HepG2 (cell line): Measurements from ENCODE around the gene TRH. TPM values are rescaled to one million over a fixed set of nuclear protein-coding genes. Genes with fewer than 3 reads are reported as not detected.

Source experiments
- ATAC-seq: fragments of 200-7000 bp; cut with Tn5 transposase; 3 replicates; pipeline ENCODE4 v1.9.1; 2020; ENCODE audit warnings: mild to moderate bottlenecking, moderate library complexity
- BruUV-seq: library from RNA; stranded (reverse); fragments of 400-500 nt; replicated peaks from 2 replicates; lab custom pipeline; 2021; lab: Mats Ljungman, UMichigan
- CTCF ChIA-PET: fragments of 300-600 bp; formaldehyde crosslinking; extraction: SDS; loops from one replicate; lab custom pipeline; 2021; ENCODE audit warnings: low total read pairs, inconsistent platforms, low intra/inter-chr PET ratio; lab: Yijun Ruan, JAX
- POLR2A ChIA-PET: fragments of 350-600 bp; sonication (Branson Sonifier 250); formaldehyde crosslinking; loops from one replicate; lab custom pipeline; 2020; ENCODE audit warnings: antibody characterized with exemption, inconsistent platforms; lab: Yijun Ruan, JAX
- DNase-seq: peaks from one replicate; pipeline ENCODE4 v3.0.0-alpha.2; 2015; ENCODE audit warnings: low spot score
- FAIRE-seq: peaks from 3 replicates; lab custom pipeline; 2011; peaks lifted over from hg19 to GRCh38; lab: Jason Lieb, UNC
- H2AFZ ChIP-seq: one replicate; pipeline ENCODE4 v1.6.1; 2011; ENCODE audit warnings: low read length, inconsistent platforms
- H3K27ac ChIP-seq: fragments of 300-600 bp; 3 replicates; pipeline ENCODE4 v1.8.0; 2011; ENCODE audit warnings: mixed run types, mild to moderate bottlenecking, mixed read lengths, low read length, inconsistent platforms; ENCODE audit not compliant: insufficient read depth; ENCODE audit errors: extremely low read length
- H3K27me3 ChIP-seq, 2 experiments: fragments of 200-600 bp in 1 of 2; 2 replicates in 1 of 2; 3 replicates in 1 of 2; pipeline versions ENCODE4 v1.6.0 to v1.8.0; 2011; ENCODE audit warnings: low read length in 2 of 2, mild to moderate bottlenecking in 2 of 2, moderate library complexity in 2 of 2, inconsistent platforms in 1 of 2; ENCODE audit not compliant: insufficient read depth in 2 of 2, control insufficient read depth in 1 of 2
- H3K36me3 ChIP-seq, 2 experiments: fragments of 200-600 bp in 1 of 2; replicated peaks in 1 of 2; 2 replicates in 1 of 2; 3 replicates in 1 of 2; pipeline versions ENCODE4 v1.5.1 to v1.8.0; 2011; ENCODE audit warnings: low read length in 2 of 2, inconsistent platforms in 1 of 2; ENCODE audit not compliant: insufficient read depth in 2 of 2, control insufficient read depth in 1 of 2
- H3K4me1 ChIP-seq: 2 replicates; pipeline ENCODE4 v1.5.1; 2012; ENCODE audit warnings: low read length, inconsistent platforms; ENCODE audit not compliant: insufficient read depth
- H3K4me2 ChIP-seq: 2 replicates; pipeline ENCODE4 v1.6.0; 2011; ENCODE audit warnings: low read depth, low read length, inconsistent platforms
- H3K4me3 ChIP-seq, 3 experiments: fragments of 200-600 bp in 1 of 3; sonication (generic), shearing (Covaris generic) in 1 of 3; replicated peaks in 1 of 3; 2 replicates each; pipeline ENCODE4 v1.5.1; 2011 to 2016; ENCODE audit warnings: low read length in 3 of 3, inconsistent platforms in 2 of 3, low read depth in 2 of 3, mild to moderate bottlenecking in 2 of 3, control low read depth in 1 of 3, mixed read lengths in 1 of 3; ENCODE audit not compliant: insufficient read depth in 1 of 3
- H3K79me2 ChIP-seq: one replicate; pipeline ENCODE4 v1.6.1; 2011; ENCODE audit warnings: low read length, inconsistent platforms; ENCODE audit not compliant: insufficient read depth
- H3K9ac ChIP-seq: 2 replicates; pipeline ENCODE4 v1.6.0; 2011; ENCODE audit warnings: mild to moderate bottlenecking, low read depth, low read length, inconsistent platforms; ENCODE audit not compliant: insufficient read depth
- H3K9me3 ChIP-seq: 2 replicates; pipeline ENCODE4 v1.5.1; 2012; ENCODE audit warnings: mild to moderate bottlenecking, low read length
- H4K20me1 ChIP-seq: 2 replicates; pipeline ENCODE4 v1.6.0; 2011; ENCODE audit warnings: inconsistent platforms, mild to moderate bottlenecking, low read length, moderate library complexity; ENCODE audit not compliant: insufficient read depth
- HDAC6 ChIP-seq: fragments of 200-600 bp; sonication (generic); IDR thresholded peaks from 2 replicates; pipeline ENCODE4 v1.7.0; 2017; ENCODE audit warnings: mild to moderate bottlenecking, antibody characterized with exemption, low read length, low read depth
- JUN ChIP-seq: sonication (generic); formaldehyde crosslinking; IDR thresholded peaks from 2 replicates; pipeline ENCODE4 v1.4.0; 2020; ENCODE audit warnings: mild to moderate bottlenecking, missing genetic modification reagents
- MAFK ChIP-seq, 2 experiments: IDR thresholded peaks in 1 of 2; conservative IDR thresholded peaks in 1 of 2; 2 replicates each; pipeline ENCODE4 v1.6.1; 2011; ENCODE audit warnings: improper control_type of control experiment in 2 of 2, low read length in 2 of 2
- PAXIP1 ChIP-seq: sonication (generic); formaldehyde crosslinking; conservative IDR thresholded peaks from 2 replicates; pipeline ENCODE4 v1.4.0; 2020; ENCODE audit warnings: mild to moderate bottlenecking, missing genetic modification reagents, moderate library complexity
- ZNF225 ChIP-seq: sonication (generic); formaldehyde crosslinking; IDR thresholded peaks from 2 replicates; pipeline ENCODE4 v1.4.0; 2020; ENCODE audit warnings: mild to moderate bottlenecking, missing genetic modification reagents
- ZNF552 ChIP-seq: sonication (generic); formaldehyde crosslinking; IDR thresholded peaks from 2 replicates; pipeline ENCODE4 v1.9.0; 2022; ENCODE audit warnings: missing genetic modification reagents, mild to moderate bottlenecking, borderline replicate concordance
- WGBS: methylation state at CpG from one replicate; pipeline ENCODE4 v1.1.6; 2017; ENCODE audit warnings: low lambda C conversion rate; 5-methylcytosine and 5-hydroxymethylcytosine counted together
- in situ Hi-C: cut with HindIII; loops from 2 replicates; pipeline ENCODE4 v1.10.0; 2017; ENCODE audit warnings: low pct_unique_long_range_greater_than_20kb; ENCODE audit not compliant: extremely low pct_ligation_motif_present
- intact Hi-C: fragments of 100-400 bp; cut with micrococcal nuclease; formaldehyde crosslinking; loops from one replicate; pipeline ENCODE4 v1.10.0; 2022; ENCODE audit not compliant: unreplicated experiment
- polyA plus RNA-seq, 8 experiments: library from polyadenylated mRNA; depleted of rRNA in 3 of 8; stranded (reverse) in 7 of 8; unstranded in 1 of 8; fragments of >200 nt; fragmentation: Illumina TruSeq in 4 of 8; extraction: Trizol in 4 of 8; gene quantifications; 2 replicates each; pipeline versions ENCODE4 v1.2.1 to v1.2.3, GENCODE V29; 2011 to 2016; ENCODE audit warnings: low read depth in 4 of 8, missing spikeins in 1 of 8, mixed read lengths in 1 of 8; ENCODE audit not compliant: insufficient read depth in 1 of 8
- total RNA-seq, 5 experiments: library from RNA; depleted of rRNA; stranded (reverse); fragments of >200 nt; fragmentation: Illumina TruSeq; extraction: Trizol; gene quantifications; 2 replicates each; pipeline ENCODE4 v1.2.3, GENCODE V29; 2016; ENCODE audit warnings: low read depth in 1 of 5

TRH gene
- total and polyA plus RNA-seq, 2 of the 13 experiments (the other 11 are each of a cell fraction or from before 2014, with no cell fraction given): not detected

GRCh38 chr3:129944709-129945108 lies 29.8 kb upstream of the TRH start:
- 46% methylated on average over 7 of the region's 7 CpGs for WGBS
- POLR2A ChIA-PET: no interaction called here
- no peak overlapping the region for H3K27ac ChIP-seq
- in situ Hi-C loops (loop anchor here (5.0 to 10.0 kb wide), 2 partner anchors 53 to 150 kb away; no protein-coding TSS in a partner anchor), intact Hi-C loops (no loop called here)
- no peaks in the 10 kb centered on the region for H3K79me2 ChIP-seq
- H3K9ac ChIP-seq: no peak overlapping the region
- no peaks in the 10 kb centered on the region for H3K36me3 ChIP-seq
- no peaks in the 10 kb centered on the region for H3K9me3 ChIP-seq
- no peaks in the 10 kb centered on the region for H4K20me1 ChIP-seq
- ATAC-seq: no peak
- no peak overlapping the region for H2AFZ ChIP-seq
- CTCF ChIA-PET: no interaction called here
- no TSS peak for BruUV-seq
- TF ChIP-seq MAFK (conservative IDR thresholded peaks at IDR 0.05 in 1 of 2, IDR thresholded peaks at IDR 0.05 in 1 of 2; ENCODE audit: low read length in 2 of 2) (no peak), JUN (no peak), ZNF552 (CRISPR knock-in tag) (no peak), HDAC6 (no peak), PAXIP1 (no peak), ZNF225 (CRISPR knock-in tag) (no peak)
- FAIRE-seq: no peak
- H3K4me1 ChIP-seq: no peaks in the 10 kb centered on the region
- H3K4me3 ChIP-seq: no peak overlapping the region
- no peak overlapping the region for H3K4me2 ChIP-seq
- peaks cover 0 to 9% of the 10 kb centered on the region in 2 experiments; a peak in 2 of 5 replicates for H3K27me3 ChIP-seq
- DNase-seq: no peak
